Activated gamma-delta T cell treated with anti-CD3 and anti-CD28 coated beads, Interleukin-2, amount 50 U/mL, for 16 hours (primary cell): ENCODE data around the gene ATXN1.
"Not testable (repeated sequence)": the region's sequence is repeated elsewhere in the genome, so short reads cannot be mapped to it uniquely, and the experiment has no call there.

Experiments used
- DNase-seq: peaks from one replicate; pipeline ENCODE4 v3.0.0-alpha.2; 2020; ENCODE audit warnings: low read depth

The ATXN1 gene

GRCh38 chr6:16570946-16571345, 190.3 kb downstream of the ATXN1 start:
- DNase-seq: no peak

- no peak for DNase-seq
These were observed 191.1 kb downstream of the ATXN1 start for GRCh38 chr6:16570221-16570553.

- DNase-seq: no peak
These were observed 193.1 kb downstream of the ATXN1 start for GRCh38 chr6:16568128-16568527.

- no peak for DNase-seq
These were observed 194.2 kb downstream of the ATXN1 start for GRCh38 chr6:16567071-16567470.

- DNase-seq: no peak
These were observed 196.8 kb downstream of the ATXN1 start for GRCh38 chr6:16564436-16564835.

GRCh38 chr6:16563628-16564240, 197.5 kb downstream of the ATXN1 start:
- no peak for DNase-seq

- no peak for DNase-seq
These were observed 198.8 kb downstream of the ATXN1 start for GRCh38 chr6:16562498-16562897.

- DNase-seq: no peak
These were observed 202.2 kb downstream of the ATXN1 start for GRCh38 chr6:16559071-16559470.

GRCh38 chr6:16555550-16555949, 205.7 kb downstream of the ATXN1 start:
- no peak for DNase-seq

- DNase-seq: no peak
These were observed 207.7 kb downstream of the ATXN1 start for GRCh38 chr6:16553531-16553930.

GRCh38 chr6:16551466-16551865, 209.8 kb downstream of the ATXN1 start:
- DNase-seq: no peak

- no peak for DNase-seq
These were observed 213.1 kb downstream of the ATXN1 start for GRCh38 chr6:16548121-16548520.

- no peak for DNase-seq
These were observed 213.7 kb downstream of the ATXN1 start for GRCh38 chr6:16547587-16547986.

GRCh38 chr6:16546861-16547260, 214.4 kb downstream of the ATXN1 start:
- DNase-seq: no peak

- DNase-seq: no peak
These were observed 215.9 kb downstream of the ATXN1 start for GRCh38 chr6:16545382-16545781.

GRCh38 chr6:16544521-16544920, 216.7 kb downstream of the ATXN1 start:
- DNase-seq: no peak

- no peak for DNase-seq
These were observed 217.3 kb downstream of the ATXN1 start for GRCh38 chr6:16544006-16544405.

GRCh38 chr6:16543521-16543920, 217.7 kb downstream of the ATXN1 start:
- DNase-seq: no peak

- DNase-seq: no peak
These were observed 219.2 kb downstream of the ATXN1 start for GRCh38 chr6:16542070-16542469.

- DNase-seq: no peak
These were observed 220.2 kb downstream of the ATXN1 start for GRCh38 chr6:16540804-16541752.

GRCh38 chr6:16540383-16540782, 220.9 kb downstream of the ATXN1 start:
- DNase-seq: not testable (repeated sequence)

- DNase-seq: no peak
These were observed 222.0 kb downstream of the ATXN1 start for GRCh38 chr6:16539086-16539931.

- no peak for DNase-seq
These were observed 225.7 kb downstream of the ATXN1 start for GRCh38 chr6:16535564-16535963.
